Cardiac fibroblast (primary cell): ENCODE measurements around the gene ADAMTS2.

Experiments used
- DNase-seq, 2 donors: peaks; one replicate each; pipeline versions ENCODE4 v3.0.0 to v3.0.0-alpha.2; 2010; ENCODE audit warnings: low read depth in 2 of 2
- H3K4me3 ChIP-seq, 2 donors: replicated peaks in 1 of 2; 1 replicate in 1 of 2; 2 replicates in 1 of 2; pipeline ENCODE4 v1.5.1; 2011; ENCODE audit warnings: low read depth in 2 of 2, low read length in 2 of 2, mild to moderate bottlenecking in 2 of 2, moderate library complexity in 1 of 2
- TF ChIP-seq, protein P1 (sequence below): IDR thresholded peaks from one replicate; pipeline ENCODE4 v1.5.1; 2011; ENCODE audit warnings: low read depth, mild to moderate bottlenecking, low read length, inconsistent platforms

The ADAMTS2 gene

GRCh38 chr5:179371121-179371510 is 25.9 kb upstream of the ADAMTS2 start:
- TF ChIP-seq, protein P1, sequence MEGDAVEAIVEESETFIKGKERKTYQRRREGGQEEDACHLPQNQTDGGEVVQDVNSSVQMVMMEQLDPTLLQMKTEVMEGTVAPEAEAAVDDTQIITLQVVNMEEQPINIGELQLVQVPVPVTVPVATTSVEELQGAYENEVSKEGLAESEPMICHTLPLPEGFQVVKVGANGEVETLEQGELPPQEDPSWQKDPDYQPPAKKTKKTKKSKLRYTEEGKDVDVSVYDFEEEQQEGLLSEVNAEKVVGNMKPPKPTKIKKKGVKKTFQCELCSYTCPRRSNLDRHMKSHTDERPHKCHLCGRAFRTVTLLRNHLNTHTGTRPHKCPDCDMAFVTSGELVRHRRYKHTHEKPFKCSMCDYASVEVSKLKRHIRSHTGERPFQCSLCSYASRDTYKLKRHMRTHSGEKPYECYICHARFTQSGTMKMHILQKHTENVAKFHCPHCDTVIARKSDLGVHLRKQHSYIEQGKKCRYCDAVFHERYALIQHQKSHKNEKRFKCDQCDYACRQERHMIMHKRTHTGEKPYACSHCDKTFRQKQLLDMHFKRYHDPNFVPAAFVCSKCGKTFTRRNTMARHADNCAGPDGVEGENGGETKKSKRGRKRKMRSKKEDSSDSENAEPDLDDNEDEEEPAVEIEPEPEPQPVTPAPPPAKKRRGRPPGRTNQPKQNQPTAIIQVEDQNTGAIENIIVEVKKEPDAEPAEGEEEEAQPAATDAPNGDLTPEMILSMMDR: no peak
- peak in 1 of 2 donors; percentile 12 for DNase-seq
- H3K4me3 ChIP-seq: no peak overlapping the region

GRCh38 chr5:179370490-179371120 is 25.3 kb upstream of the ADAMTS2 start:
- no peak for DNase-seq

DNA sequence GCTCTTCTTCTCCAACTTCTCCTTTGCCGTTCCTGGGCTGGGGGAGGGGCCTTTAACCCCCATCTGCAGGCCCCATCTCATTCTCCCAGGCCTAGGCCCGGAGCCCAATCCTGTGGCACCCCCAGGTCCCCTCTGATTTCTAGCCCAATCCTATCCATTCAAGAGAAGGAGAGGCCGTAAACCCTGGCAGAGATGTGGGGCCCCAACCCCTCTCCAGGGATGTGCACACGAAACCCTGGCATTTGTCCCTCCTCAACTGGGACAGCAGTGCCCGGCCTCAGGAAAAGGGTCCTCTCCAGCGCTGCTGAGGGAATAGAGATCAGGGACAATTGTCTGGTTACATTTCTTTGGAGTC is 24.2 kb upstream of the ADAMTS2 start:
- no peak overlapping the region for H3K4me3 ChIP-seq
- no peak for DNase-seq
- TF ChIP-seq, protein P1: no peak

More at GRCh38 chr5:179370490-179371120, 25.3 kb upstream of the ADAMTS2 start:
- no peak overlapping the region for H3K4me3 ChIP-seq
- TF ChIP-seq, protein P1: no peak

DNA sequence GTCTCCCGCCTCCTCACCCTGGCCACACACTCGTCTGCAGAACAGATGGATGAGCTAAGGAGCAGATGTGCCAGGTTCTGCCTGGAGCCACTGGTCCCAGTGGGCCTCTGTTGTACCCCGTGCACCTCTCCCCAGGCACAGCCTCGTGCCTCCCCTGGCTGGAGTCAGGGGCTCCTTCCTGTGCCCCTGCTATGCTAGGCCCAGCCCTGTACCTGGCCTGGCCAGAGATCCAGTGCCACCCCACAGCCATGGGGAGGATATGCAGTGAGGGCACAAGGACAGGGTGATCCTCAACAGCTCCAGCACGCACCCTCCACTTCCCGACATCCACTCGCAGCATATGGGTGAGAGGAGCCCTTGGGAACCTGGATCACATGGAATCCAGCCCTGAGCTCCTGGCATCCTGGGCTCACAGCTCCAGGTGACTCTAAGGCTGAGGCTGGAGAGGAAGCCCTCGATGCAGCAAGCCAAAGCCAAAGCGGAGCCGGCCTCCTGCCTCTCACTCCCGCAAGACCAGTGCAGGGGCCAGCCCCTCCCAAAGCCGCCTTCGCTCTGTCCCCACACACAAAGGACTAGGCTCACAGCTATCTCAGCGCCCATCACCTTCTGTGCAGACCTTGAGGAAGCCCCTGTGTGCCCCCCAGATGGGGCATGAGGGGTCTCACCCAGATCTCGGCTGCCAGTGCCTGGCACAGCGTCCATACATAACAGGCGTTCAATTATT is 23.7 kb upstream of the ADAMTS2 start:
- TF ChIP-seq, protein P1: no peak
- no peak overlapping the region for H3K4me3 ChIP-seq
- DNase-seq: no peak

DNA sequence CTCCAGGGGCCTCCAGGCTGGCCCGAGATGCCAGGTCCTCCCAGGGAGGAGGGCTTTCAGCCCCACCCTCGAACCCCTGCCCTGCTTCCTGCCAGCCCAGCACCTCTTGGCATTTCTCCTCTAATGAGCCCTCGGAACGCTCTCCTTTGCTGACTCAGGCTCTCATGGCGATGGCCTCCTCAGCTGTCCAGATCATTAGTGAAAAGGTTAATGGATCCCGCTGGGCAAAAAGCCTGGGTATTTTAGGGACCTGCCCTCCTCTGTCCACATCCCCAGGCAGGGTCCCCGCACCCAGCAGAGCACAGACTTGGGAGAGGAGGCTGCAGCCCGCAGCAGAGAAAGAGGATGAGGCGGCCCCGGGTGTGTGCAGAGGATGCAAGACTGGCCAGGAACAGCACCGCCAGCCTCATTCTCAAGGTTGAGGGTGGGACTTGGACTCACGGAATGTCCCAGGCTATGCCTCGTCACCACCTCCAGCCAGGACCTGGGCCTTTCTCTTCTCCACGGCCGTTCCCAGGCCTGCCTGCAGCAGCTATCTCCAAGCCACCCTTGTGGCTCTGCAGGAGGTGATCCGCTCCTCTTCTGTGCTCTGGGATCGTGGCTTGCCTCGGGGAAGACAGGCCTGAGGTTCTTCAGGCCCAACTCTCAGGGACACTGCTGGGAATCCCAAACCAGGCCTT is 23.0 kb upstream of the ADAMTS2 start:
- no peak for DNase-seq
- no peak overlapping the region for H3K4me3 ChIP-seq
- TF ChIP-seq, protein P1: no peak

DNA sequence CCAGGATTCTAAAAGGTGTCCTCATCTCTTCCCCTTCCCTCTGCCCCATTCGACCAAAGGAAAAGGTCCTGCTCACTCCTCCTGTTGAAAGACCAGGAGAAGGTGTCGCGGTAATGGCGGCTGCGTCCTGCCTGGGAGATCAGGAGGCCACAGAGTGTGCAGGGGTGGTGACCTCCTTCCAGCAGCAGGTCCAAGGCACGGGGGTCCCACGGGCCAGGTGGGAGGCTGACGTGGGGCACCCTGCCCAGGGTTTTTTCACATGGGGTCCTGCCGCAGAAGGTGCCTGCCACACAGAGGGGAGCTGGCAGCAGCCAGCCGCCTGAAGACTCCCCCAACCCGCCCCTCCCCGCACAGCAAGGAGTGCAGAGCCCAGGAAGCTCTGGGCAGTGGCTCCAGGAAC is 22.2 kb upstream of the ADAMTS2 start:
- DNase-seq: no peak
- TF ChIP-seq, protein P1: no peak
- H3K4me3 ChIP-seq: no peak overlapping the region
